Sigmoid colon (tissue), 7 donors: Measurements from ENCODE around the gene SIK2. TPM values are rescaled to one million over a fixed set of nuclear protein-coding genes. Genes with fewer than 3 reads are reported as not detected.

Experiments
- DNase-seq: peaks from one replicate; pipeline ENCODE4 v3.0.0-alpha.2; 2019
- H3K27ac ChIP-seq, 4 donors: fragments of 200-600 bp; sonication (generic); one replicate each; pipeline ENCODE4 v1.5.1; 2016 to 2019; ENCODE audit warnings: mild to moderate bottlenecking in 1 of 4
- H3K27me3 ChIP-seq, 3 donors: fragments of 200-600 bp; sonication (generic); one replicate each; pipeline ENCODE4 v1.5.1; 2019; ENCODE audit warnings: mild to moderate bottlenecking in 1 of 3
- H3K36me3 ChIP-seq, 4 donors: fragments of 200-600 bp; sonication (generic); one replicate each; pipeline ENCODE4 v1.5.1; 2016 to 2019
- H3K4me1 ChIP-seq, 4 donors: fragments of 200-600 bp; sonication (generic); one replicate each; pipeline ENCODE4 v1.5.1; 2017 to 2019
- H3K4me3 ChIP-seq, 4 donors: fragments of 200-600 bp; sonication (generic); one replicate each; pipeline ENCODE4 v1.5.1; 2017 to 2019; ENCODE audit warnings: mild to moderate bottlenecking in 2 of 4, moderate library complexity in 1 of 4
- H3K9me3 ChIP-seq, 4 donors: fragments of 200-600 bp in 3 of 4; sonication (generic) in 3 of 4; one replicate each; pipeline versions ENCODE4 v1.5.1 to v1.6.1; 2013 to 2019
- EP300 ChIP-seq, 4 donors: sonication (generic); formaldehyde crosslinking; IDR thresholded peaks; one replicate each; pipeline ENCODE4 v1.6.1; 2017; ENCODE audit warnings: antibody characterized with exemption in 4 of 4
- POLR2A ChIP-seq, 2 donors: fragments of 450-650 bp; IDR thresholded peaks; one replicate each; pipeline ENCODE4 v1.6.1; 2016; ENCODE audit warnings: antibody characterized with exemption in 2 of 2, mild to moderate bottlenecking in 2 of 2, moderate library complexity in 2 of 2
- POLR2AphosphoS5 ChIP-seq, 4 donors: sonication (generic); formaldehyde crosslinking; IDR thresholded peaks; one replicate each; pipeline ENCODE4 v1.6.1; 2017; ENCODE audit warnings: antibody characterized with exemption in 4 of 4
- WGBS, 2 donors: extraction: QIAGEN DNeasy Blood & Tissue Kit; methylation state at CpG; one replicate each; pipeline ENCODE4 v1.1.7; 2013; 5-methylcytosine and 5-hydroxymethylcytosine counted together
- intact Hi-C: fragments of 100-400 bp; cut with DNase I; formaldehyde crosslinking; loops from one replicate; pipeline ENCODE4 v1.15.1; 2023
- polyA plus RNA-seq, 3 donors: library from polyadenylated mRNA; stranded (reverse); fragments of 200-250 nt; gene quantifications; one replicate each; pipeline ENCODE4 v1.2.3, GENCODE V29; 2013
- total RNA-seq, 4 donors: library from RNA; depleted of rRNA; stranded (reverse); fragments of >200 nt; gene quantifications; one replicate each; pipeline ENCODE4 v1.1.0, GENCODE V29; 2016
- TF ChIP-seq, protein P1 (sequence below), 4 experiments: fragments of 450-650 bp in 3 of 4; fragments of 200-600 bp in 1 of 4; IDR thresholded peaks; one replicate each; pipeline ENCODE4 v1.5.1; 2016 to 2019; ENCODE audit warnings: antibody characterized with exemption in 4 of 4, mild to moderate bottlenecking in 3 of 4, moderate library complexity in 2 of 4
- donor health status: healthy with polysubstance abuse.
- donor health status: Bipolar disorder and iron deficiency.
- donor health status: healthy.

Gene SIK2
- total and polyA plus RNA-seq, 7 donors, result 4.8 to 14.1 (median 10.7) TPM

- no peak for TF ChIP-seq POLR2A (IDR thresholded peaks at IDR 0.05)
- TF ChIP-seq, protein P1, sequence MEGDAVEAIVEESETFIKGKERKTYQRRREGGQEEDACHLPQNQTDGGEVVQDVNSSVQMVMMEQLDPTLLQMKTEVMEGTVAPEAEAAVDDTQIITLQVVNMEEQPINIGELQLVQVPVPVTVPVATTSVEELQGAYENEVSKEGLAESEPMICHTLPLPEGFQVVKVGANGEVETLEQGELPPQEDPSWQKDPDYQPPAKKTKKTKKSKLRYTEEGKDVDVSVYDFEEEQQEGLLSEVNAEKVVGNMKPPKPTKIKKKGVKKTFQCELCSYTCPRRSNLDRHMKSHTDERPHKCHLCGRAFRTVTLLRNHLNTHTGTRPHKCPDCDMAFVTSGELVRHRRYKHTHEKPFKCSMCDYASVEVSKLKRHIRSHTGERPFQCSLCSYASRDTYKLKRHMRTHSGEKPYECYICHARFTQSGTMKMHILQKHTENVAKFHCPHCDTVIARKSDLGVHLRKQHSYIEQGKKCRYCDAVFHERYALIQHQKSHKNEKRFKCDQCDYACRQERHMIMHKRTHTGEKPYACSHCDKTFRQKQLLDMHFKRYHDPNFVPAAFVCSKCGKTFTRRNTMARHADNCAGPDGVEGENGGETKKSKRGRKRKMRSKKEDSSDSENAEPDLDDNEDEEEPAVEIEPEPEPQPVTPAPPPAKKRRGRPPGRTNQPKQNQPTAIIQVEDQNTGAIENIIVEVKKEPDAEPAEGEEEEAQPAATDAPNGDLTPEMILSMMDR (IDR thresholded peaks at IDR 0.05), result no peak
- TF ChIP-seq EP300 (IDR thresholded peaks at IDR 0.05), result no peak
- TF ChIP-seq POLR2AphosphoS5 (IDR thresholded peaks at IDR 0.05), result no peak
- Histone ChIP-seq H3K27me3 (no peaks in the 10 kb centered on the region), H3K9me3 (no peaks in the 10 kb centered on the region), H3K4me1 (no peaks in the 10 kb centered on the region), H3K27ac (no peak overlapping the region), H3K4me3 (no peak overlapping the region), H3K36me3 (peaks cover 0 to 17% (median 12%) of the 10 kb centered on the region in 4 donors)
- DNase-seq, result no peak
- intact Hi-C loops, result no loop called here
- 91 to 93% methylated on average over 2 of the region's 2 CpGs for WGBS, 2 donors
These were observed 73.6 kb downstream of the SIK2 start for GRCh38 chr11:111675891-111676290.

DNA sequence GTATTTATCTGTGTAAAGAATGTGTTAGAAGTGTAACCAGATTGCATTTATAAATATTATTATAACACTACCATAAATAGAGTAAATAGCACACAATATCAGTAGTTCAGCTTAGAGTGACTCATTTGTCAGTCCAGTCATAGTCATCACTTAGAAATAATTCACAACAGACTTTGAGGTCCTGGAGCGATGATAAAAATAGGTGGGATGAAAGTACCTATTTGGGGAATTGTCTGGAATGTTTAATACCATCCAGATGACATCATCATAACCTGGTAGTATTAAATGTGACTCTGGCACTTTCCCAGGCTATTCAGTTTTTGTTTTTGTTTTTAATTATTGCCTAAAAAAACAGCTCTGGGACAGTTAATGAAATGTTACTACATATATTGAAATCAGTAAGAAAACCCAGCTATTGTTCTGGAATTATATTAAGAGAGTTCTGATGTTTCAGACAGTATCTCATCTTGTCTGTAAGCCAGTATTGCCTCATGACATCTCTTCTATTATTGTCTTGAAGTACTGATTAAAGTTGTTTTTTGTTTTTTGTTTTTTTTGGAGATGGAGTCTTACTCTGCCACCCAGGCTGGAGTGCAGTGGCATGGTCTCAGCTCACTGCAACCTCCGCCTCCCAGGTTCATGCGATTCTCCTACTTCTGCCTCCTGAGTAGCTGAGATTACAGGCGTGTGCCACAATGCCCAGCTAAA lies 74.8 kb downstream of the SIK2 start:
- intact Hi-C loops, result no loop called here
- no peak overlapping the region for H3K27ac ChIP-seq
- no peaks in the 10 kb centered on the region for H3K4me1 ChIP-seq
- H3K4me3 ChIP-seq, result no peak overlapping the region
- TF ChIP-seq POLR2AphosphoS5 (IDR thresholded peaks at IDR 0.05) (no peak), POLR2A (IDR thresholded peaks at IDR 0.05) (no peak), EP300 (IDR thresholded peaks at IDR 0.05) (no peak)
- TF ChIP-seq, protein P1 (IDR thresholded peaks at IDR 0.05), result no peak
- H3K9me3 ChIP-seq, result no peaks in the 10 kb centered on the region
- DNase-seq, result no peak
- H3K27me3 ChIP-seq, result no peaks in the 10 kb centered on the region
- H3K36me3 ChIP-seq, result peaks cover 0 to 8% (median 6%) of the 10 kb centered on the region in 4 donors
- 95% methylated on average over 4 of the region's 4 CpGs for WGBS, 2 donors

DNA sequence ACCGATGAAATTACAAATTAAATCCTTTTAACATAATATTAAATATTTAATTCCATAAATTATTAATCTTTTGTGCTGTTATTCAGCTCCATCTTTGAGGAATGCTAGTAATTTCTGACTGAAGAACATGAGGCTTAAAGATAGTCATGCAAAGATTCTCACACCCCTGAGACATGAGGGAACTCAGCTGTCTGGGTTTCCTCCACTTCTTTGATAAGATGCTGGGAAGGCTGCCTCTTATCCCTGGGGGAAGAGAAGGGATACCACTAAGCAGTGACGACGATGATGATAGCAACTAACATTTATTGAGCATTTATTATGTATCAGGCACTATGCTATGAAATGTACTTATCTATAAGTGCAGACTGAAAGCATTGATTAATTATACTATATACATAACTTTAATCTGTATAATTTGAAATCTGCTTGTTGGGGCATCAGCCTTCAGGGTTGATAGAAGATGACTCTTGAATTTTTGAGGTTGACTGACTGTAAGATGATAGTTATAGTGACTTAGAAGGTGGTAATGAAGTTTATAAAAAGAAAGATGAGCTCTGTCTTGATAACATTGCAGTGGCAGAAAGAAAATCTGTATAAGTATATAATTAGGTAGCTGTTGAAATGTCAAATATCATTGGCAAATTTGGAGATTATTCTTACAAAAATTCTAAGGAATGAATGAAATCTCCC lies 78.4 kb downstream of the SIK2 start:
- H3K4me1 ChIP-seq, result no peaks in the 10 kb centered on the region
- WGBS, 2 donors, result 97% methylated on average over 3 of the region's 3 CpGs
- H3K27me3 ChIP-seq, result no peaks in the 10 kb centered on the region
- no peak for DNase-seq
- TF ChIP-seq POLR2A (IDR thresholded peaks at IDR 0.05) (no peak), POLR2AphosphoS5 (IDR thresholded peaks at IDR 0.05) (no peak), EP300 (IDR thresholded peaks at IDR 0.05) (no peak)
- TF ChIP-seq, protein P1 (IDR thresholded peaks at IDR 0.05), result no peak
- H3K36me3 ChIP-seq, result peaks cover 0 to 3% (median 0%) of the 10 kb centered on the region in 4 donors
- intact Hi-C loops, result no loop called here
- H3K4me3 ChIP-seq, result no peak overlapping the region
- no peaks in the 10 kb centered on the region for H3K9me3 ChIP-seq
- no peak overlapping the region for H3K27ac ChIP-seq

DNA sequence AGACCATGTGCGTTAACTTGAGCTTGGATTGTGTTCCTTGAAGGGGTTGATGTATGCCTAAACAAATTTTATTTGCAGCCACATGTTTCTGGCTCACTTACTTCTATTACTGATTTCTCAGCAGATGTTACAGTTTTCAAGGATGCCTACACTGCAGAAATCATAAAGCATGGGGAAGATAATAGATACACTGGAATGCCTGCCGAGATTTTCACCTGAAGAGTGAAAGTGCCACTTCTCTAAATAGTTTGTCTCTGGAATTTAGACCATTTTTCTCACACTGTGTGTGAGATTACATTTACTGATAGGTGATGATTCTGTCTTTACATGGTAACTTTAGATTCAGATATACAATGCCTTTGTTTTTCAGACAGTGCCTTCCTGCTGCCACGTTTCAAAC lies 81.6 kb downstream of the SIK2 start:
- WGBS, 2 donors, result 91 to 95% methylated on average over 3 of the region's 3 CpGs
- no peak overlapping the region for H3K27ac ChIP-seq

More for the DNA sequence above, 81.6 kb downstream of the SIK2 start:
- Histone ChIP-seq H3K4me3 (no peak overlapping the region), H3K36me3 (peaks cover 0 to 10% (median 6%) of the 10 kb centered on the region in 4 donors), H3K4me1 (no peaks in the 10 kb centered on the region), H3K27me3 (no peaks in the 10 kb centered on the region), H3K9me3 (no peaks in the 10 kb centered on the region)
- intact Hi-C loops, result no loop called here
- TF ChIP-seq POLR2A (IDR thresholded peaks at IDR 0.05) (no peak), POLR2AphosphoS5 (IDR thresholded peaks at IDR 0.05) (no peak), EP300 (IDR thresholded peaks at IDR 0.05) (no peak)
- TF ChIP-seq, protein P1 (IDR thresholded peaks at IDR 0.05), result no peak
- no peak for DNase-seq
